ENCODE measurements around the gene RBM12. TPM values are rescaled to one million over a fixed set of nuclear protein-coding genes. Genes with fewer than 3 reads are reported as not detected.

The RBM12 gene
- total and polyA plus RNA-seq, 12 donors = 6.0 to 63.0 (median 51.5) TPM

DNA sequence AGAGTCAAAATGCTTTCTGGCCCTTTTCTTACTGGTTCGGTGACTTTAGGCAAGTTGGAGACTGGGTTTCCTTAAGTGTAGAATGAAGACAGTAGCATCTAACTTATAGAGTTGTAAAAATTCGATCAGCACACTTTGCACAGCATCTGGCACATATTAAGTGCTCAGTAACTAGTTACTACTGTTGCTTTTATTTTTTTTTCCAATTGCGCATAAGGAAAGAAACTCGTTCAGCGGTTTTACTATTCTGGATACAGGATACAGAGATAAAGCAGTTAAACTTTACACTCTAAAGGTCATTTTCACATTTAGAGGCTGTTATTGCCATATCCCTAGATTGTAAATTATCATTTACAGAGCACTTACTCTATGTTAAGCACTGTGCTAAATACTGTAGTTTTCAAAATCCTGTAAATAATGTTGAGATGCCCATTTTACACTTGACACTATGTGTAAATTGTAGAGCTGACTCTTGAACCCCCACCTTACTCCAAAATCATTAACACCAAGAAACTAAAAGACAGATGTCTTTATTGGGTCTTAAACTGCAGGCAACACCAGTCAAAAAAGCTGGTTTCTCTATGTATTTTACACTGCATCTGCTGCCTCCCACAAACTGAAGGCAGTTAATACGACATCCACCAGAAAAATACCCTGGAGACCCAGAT is 35.4 kb upstream of the RBM12 start:
- no peaks in the 10 kb centered on the region for H3K9me3 ChIP-seq
- intact Hi-C loops (cut with DNase I) = loop anchor here in 5 of 10 donors (5.0 to 10.0 kb wide), 7 partner anchors 32 to 235 kb away; partner anchors contain the start of genes RBM39 (in 1 of the 5) and SPAG4 (in 1 of the 5)
- WGBS, 2 donors = 25 to 26% methylated on average over 6 of the region's 6 CpGs
- H3K27me3 ChIP-seq = no peaks in the 10 kb centered on the region
- H3K4me3 ChIP-seq = peak overlapping the region; percentile 64 to 99 (median 90)
- H3K4me1 ChIP-seq = peaks cover 5 to 40% (median 22%) of the 10 kb centered on the region in 9 donors
- TF ChIP-seq, protein P1, sequence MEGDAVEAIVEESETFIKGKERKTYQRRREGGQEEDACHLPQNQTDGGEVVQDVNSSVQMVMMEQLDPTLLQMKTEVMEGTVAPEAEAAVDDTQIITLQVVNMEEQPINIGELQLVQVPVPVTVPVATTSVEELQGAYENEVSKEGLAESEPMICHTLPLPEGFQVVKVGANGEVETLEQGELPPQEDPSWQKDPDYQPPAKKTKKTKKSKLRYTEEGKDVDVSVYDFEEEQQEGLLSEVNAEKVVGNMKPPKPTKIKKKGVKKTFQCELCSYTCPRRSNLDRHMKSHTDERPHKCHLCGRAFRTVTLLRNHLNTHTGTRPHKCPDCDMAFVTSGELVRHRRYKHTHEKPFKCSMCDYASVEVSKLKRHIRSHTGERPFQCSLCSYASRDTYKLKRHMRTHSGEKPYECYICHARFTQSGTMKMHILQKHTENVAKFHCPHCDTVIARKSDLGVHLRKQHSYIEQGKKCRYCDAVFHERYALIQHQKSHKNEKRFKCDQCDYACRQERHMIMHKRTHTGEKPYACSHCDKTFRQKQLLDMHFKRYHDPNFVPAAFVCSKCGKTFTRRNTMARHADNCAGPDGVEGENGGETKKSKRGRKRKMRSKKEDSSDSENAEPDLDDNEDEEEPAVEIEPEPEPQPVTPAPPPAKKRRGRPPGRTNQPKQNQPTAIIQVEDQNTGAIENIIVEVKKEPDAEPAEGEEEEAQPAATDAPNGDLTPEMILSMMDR (IDR thresholded peaks at IDR 0.05) = no peak
- DNase-seq = no peak
- no peak for ATAC-seq
- H3K36me3 ChIP-seq = peaks cover 0 to 67% (median 38%) of the 10 kb centered on the region in 9 donors
- peak overlapping the region in 9 of 10 donors; percentile 81 to 95 (median 90) for H3K27ac ChIP-seq

DNA sequence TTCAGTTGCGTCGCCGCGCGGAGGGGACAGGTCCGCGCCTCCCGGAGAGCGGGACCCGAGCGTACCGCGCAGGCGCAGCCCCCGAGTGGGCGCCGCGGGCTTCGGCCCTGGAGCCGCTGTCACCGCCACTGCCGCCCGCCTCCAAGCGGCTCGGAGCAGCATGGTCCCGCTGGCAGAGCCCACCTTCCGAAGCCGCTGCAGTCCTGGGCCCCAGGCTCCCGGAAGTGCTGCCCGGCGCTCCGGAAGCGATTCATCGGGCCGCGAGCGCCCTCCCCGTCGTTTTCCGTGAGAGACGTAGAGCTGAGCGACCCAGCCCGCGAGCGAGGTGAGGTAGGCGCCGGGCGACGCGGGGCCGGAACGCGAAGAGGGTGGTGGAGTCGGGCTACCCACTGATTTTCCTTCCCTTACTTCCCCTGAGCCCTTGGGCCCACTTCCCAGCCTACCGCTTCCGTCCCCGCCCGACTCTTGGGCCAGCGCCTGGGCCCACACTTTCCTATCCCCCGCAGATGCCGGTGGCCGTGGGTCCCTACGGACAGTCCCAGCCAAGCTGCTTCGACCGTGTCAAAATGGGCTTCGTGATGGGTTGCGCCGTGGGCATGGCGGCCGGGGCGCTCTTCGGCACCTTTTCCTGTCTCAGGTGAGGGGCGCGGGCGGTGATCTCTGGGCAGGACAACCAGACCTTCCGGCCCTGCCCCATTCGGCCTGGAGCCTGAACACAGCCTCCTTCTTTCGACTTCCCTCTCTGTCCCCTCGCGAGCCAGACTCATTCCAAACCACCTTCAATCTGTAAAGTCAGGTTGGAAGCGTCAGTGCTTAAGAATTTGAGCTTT is 34.6 kb upstream of the RBM12 start, which contains the start of the genes NFS1 and ROMO1:
TSS of gene NFS1 (minus strand) at position 226 of the 830 bp plus-strand sequence. CDS start at position 162, 64 bp downstream.
TSS of gene ROMO1 (plus strand) at position 279 of the 830 bp plus-strand sequence. CDS start at position 507, 228 bp downstream.
- TF ChIP-seq, protein P1 (IDR thresholded peaks at IDR 0.05) = peak in 6 of 9 donors; percentile 12 to 46 (median 38)
- DNase-seq (peak; percentile 85 to 88), ATAC-seq (peak; percentile 93 to 97 (median 94))
- Histone ChIP-seq H3K4me1 (peaks cover 5 to 40% (median 22%) of the 10 kb centered on the region in 9 donors), H3K36me3 (peaks cover 0 to 67% (median 31%) of the 10 kb centered on the region in 9 donors), H3K27ac (peak within 1 kb of the TSS; percentile 76 to 95 (median 90)), H3K4me3 (peak within 1 kb of the TSS; percentile 64 to 99 (median 90)), H3K27me3 (no peaks in the 10 kb centered on the region), H3K9me3 (no peaks in the 10 kb centered on the region)
- intact Hi-C loops (cut with DNase I) = loop anchor here in 4 of 10 donors (5.0 to 10.0 kb wide), 6 partner anchors 33 to 235 kb away; partner anchors contain the start of gene SPAG4 (in 1 of the 4)
- 0 to 1% methylated on average over 70 to 81 of the region's 81 CpGs for WGBS, 2 donors

DNA sequence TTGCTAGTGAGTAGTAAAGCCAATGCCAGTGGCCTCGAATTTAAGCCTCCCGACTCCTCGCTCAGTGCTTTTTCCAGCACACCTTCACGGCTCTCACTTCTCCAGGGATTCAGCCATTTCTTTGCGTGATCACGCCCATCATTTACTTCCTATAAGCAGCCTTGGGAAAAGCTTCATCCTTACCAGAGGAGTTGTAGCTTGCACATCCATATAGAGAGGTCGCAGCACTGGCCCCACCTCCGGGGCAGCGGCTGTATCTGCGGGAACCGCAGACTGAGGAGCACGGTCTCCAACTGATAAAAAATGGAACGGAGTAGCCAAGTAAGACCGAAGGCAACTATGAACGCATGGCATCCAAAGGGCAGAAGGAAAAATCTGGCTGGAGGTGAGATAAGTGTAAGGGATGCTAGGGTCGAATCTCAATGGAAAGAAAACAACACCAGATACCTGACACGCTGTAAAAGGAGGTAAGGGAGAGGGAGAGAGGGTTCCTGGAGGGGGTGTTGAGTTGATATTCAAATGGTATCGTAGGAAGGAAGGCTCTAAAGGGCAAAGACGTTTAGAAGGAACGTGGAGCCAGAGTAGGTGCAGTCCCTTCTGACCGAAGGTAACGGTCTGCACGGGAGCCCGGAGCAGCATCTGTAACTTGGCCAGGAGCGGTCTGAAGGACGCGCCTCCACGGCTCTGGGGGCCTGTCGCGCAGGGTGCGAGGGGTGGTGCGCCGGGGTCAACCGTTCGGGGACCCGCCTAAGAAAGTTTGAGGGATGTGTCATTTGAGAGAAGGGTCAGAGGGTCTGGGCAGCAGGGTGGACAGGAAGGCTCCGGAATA is 33.8 kb upstream of the RBM12 start:
- no peak for DNase-seq
- Histone ChIP-seq H3K4me1 (peaks cover 5 to 33% (median 22%) of the 10 kb centered on the region in 9 donors), H3K27ac (peak overlapping the region; percentile 76 to 95 (median 90)), H3K36me3 (peaks cover 0 to 67% (median 29%) of the 10 kb centered on the region in 9 donors), H3K27me3 (no peaks in the 10 kb centered on the region), H3K4me3 (peak overlapping the region; percentile 64 to 99 (median 90)), H3K9me3 (no peaks in the 10 kb centered on the region)
- 5 to 6% methylated on average over 37 of the region's 37 CpGs for WGBS, 2 donors
- TF ChIP-seq, protein P1 (IDR thresholded peaks at IDR 0.05) = no peak
- peak in 7 of 8 donors; percentile 27 to 69 (median 45) for ATAC-seq
- intact Hi-C loops (cut with DNase I) = loop anchor here in 4 of 10 donors (5.0 to 10.0 kb wide), 6 partner anchors 34 to 234 kb away; partner anchors contain the start of gene SPAG4 (in 1 of the 4)

Data from heart right ventricle (tissue), 16 donors.